Mucosa of descending colon (tissue), 3 donors: ENCODE measurements around the gene KDM4B. TPM values are rescaled to one million over a fixed set of nuclear protein-coding genes. Genes with fewer than 3 reads are reported as not detected.

ENCODE experiments used
- ATAC-seq: fragments of 200-7000 bp; cut with Tn5 transposase; one replicate; pipeline ENCODE4 v1.9.1; 2020; ENCODE audit warnings: mild to moderate bottlenecking, moderate library complexity
- DNase-seq, 3 donors: peaks; one replicate each; pipeline ENCODE4 v3.0.0-alpha.2; 2020
- H3K36me3 ChIP-seq: fragments of 200-600 bp; one replicate; pipeline ENCODE4 v1.8.0; 2021; ENCODE audit warnings: low read depth, mild to moderate bottlenecking
- H3K4me1 ChIP-seq: fragments of 200-600 bp; one replicate; pipeline ENCODE4 v1.8.0; 2021; ENCODE audit warnings: low read depth, mild to moderate bottlenecking
- H3K4me3 ChIP-seq: fragments of 200-600 bp; one replicate; pipeline ENCODE4 v1.8.0; 2021; ENCODE audit warnings: mild to moderate bottlenecking
- H3K9me3 ChIP-seq: fragments of 200-600 bp; one replicate; pipeline ENCODE4 v1.8.0; 2021; ENCODE audit warnings: mild to moderate bottlenecking
- intact Hi-C, 2 donors: fragments of 100-400 bp; cut with DNase I in 1 of 2; cut with micrococcal nuclease in 1 of 2; formaldehyde crosslinking; loops; one replicate each; pipeline versions ENCODE4 v1.11.0 to v1.11.1; 2022; cut with DNase I, micrococcal nuclease
- total RNA-seq, 3 donors: library from RNA; stranded (reverse); fragmentation: NEBNext Ultra II Directional in 2 of 3; extraction: Animal tissue kit (Norgen Biotek cat#: 25700) in 2 of 3; gene quantifications; one replicate each; pipeline versions ENCODE4 v1.2.1 to v1.2.4, GENCODE V29; 2021 to 2023
- TF ChIP-seq, protein P1 (sequence below): fragments of 200-600 bp; IDR thresholded peaks from one replicate; pipeline ENCODE4 v1.8.0; 2022; ENCODE audit warnings: antibody characterized with exemption, mild to moderate bottlenecking
- donor health status: DM: no; HTN: no; CAD: no; lungs with moderate emphysema.
- donor health status: DM: no; HTN: no; CAD: no.
- donor health status: DM: no; HTN: yes; CAD: no.

KDM4B gene
- total RNA-seq, 3 donors from 2014 or later, result 42.7 to 53.8 (median 50.0) TPM

GRCh38 chr19:5064896-5065295 is 96.0 kb downstream of the KDM4B start:
- TF ChIP-seq, protein P1, sequence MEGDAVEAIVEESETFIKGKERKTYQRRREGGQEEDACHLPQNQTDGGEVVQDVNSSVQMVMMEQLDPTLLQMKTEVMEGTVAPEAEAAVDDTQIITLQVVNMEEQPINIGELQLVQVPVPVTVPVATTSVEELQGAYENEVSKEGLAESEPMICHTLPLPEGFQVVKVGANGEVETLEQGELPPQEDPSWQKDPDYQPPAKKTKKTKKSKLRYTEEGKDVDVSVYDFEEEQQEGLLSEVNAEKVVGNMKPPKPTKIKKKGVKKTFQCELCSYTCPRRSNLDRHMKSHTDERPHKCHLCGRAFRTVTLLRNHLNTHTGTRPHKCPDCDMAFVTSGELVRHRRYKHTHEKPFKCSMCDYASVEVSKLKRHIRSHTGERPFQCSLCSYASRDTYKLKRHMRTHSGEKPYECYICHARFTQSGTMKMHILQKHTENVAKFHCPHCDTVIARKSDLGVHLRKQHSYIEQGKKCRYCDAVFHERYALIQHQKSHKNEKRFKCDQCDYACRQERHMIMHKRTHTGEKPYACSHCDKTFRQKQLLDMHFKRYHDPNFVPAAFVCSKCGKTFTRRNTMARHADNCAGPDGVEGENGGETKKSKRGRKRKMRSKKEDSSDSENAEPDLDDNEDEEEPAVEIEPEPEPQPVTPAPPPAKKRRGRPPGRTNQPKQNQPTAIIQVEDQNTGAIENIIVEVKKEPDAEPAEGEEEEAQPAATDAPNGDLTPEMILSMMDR, result no peak
- ATAC-seq, result no peak
- Histone ChIP-seq H3K36me3 (no peaks in the 10 kb centered on the region), H3K4me1 (no peaks in the 10 kb centered on the region), H3K4me3 (no peak overlapping the region), H3K9me3 (peaks cover 7% of the 10 kb centered on the region)
- no peak for DNase-seq
- intact Hi-C loops, result no loop called here

GRCh38 chr19:5065663-5066093 is 96.8 kb downstream of the KDM4B start:
- intact Hi-C loops, result no loop called here
- ATAC-seq (no peak), DNase-seq (no peak)
- Histone ChIP-seq H3K9me3 (peaks cover 7% of the 10 kb centered on the region), H3K4me1 (no peaks in the 10 kb centered on the region), H3K36me3 (no peaks in the 10 kb centered on the region), H3K4me3 (no peak overlapping the region)
- TF ChIP-seq, protein P1, result no peak

GRCh38 chr19:5066768-5067167 is 97.9 kb downstream of the KDM4B start:
- H3K36me3 ChIP-seq, result no peaks in the 10 kb centered on the region
- peaks cover 7% of the 10 kb centered on the region for H3K9me3 ChIP-seq
- TF ChIP-seq, protein P1, result no peak
- intact Hi-C loops, result no loop called here
- no peaks in the 10 kb centered on the region for H3K4me1 ChIP-seq
- DNase-seq (no peak), ATAC-seq (no peak)
- no peak overlapping the region for H3K4me3 ChIP-seq

DNA sequence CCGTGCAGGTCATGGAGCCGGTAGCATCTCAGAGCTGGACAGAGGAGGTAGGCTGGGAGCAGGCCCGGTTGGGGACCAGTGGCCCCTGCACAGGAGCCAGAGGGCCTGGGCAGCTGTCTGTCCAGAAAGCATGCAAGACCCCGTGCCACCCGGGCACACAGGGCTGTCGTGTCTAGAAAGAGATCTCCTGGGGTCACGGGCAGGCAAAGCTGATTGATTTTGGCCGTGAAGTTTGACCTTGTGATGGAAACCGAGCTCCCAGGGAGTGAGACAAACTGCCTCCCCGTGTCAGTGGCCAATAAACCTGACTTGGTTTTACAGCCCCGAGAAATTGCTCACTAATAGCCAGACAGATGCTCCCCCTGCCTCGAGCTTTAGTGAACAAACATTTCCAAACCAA is 98.8 kb downstream of the KDM4B start:
- Histone ChIP-seq H3K36me3 (no peaks in the 10 kb centered on the region), H3K4me3 (no peak overlapping the region), H3K9me3 (peaks cover 2% of the 10 kb centered on the region), H3K4me1 (no peaks in the 10 kb centered on the region)
- ATAC-seq (no peak), DNase-seq (no peak)
- intact Hi-C loops, result no loop called here
- TF ChIP-seq, protein P1, result no peak

GRCh38 chr19:5068233-5069072 is 99.5 kb downstream of the KDM4B start:
- no peak for ATAC-seq
- Histone ChIP-seq H3K4me3 (no peak overlapping the region), H3K9me3 (no peaks in the 10 kb centered on the region), H3K4me1 (no peaks in the 10 kb centered on the region), H3K36me3 (no peaks in the 10 kb centered on the region)
- TF ChIP-seq, protein P1, result no peak
- DNase-seq, result no peak
- intact Hi-C loops, result no loop called here
